Neural cell (in vitro differentiated cells): ENCODE data around the gene PDK1.

ENCODE experiments used
- EP300 ChIP-seq: fragments of 450-650 bp; conservative IDR thresholded peaks from 2 replicates; pipeline ENCODE4 v1.6.1; 2014; ENCODE audit warnings: antibody characterized with exemption, mild to moderate bottlenecking, moderate library complexity; ENCODE audit not compliant: poor library complexity, severe bottlenecking
- EZH2 ChIP-seq: fragments of 200-600, 300-800 bp; shearing (Covaris generic), sonication (generic); IDR thresholded peaks from 2 replicates; pipeline ENCODE4 v1.6.1; 2014; ENCODE audit warnings: antibody characterized with exemption, low read length, borderline replicate concordance, mild to moderate bottlenecking; ENCODE audit not compliant: insufficient read depth, poor library complexity, severe bottlenecking
- TF ChIP-seq, protein P1 (sequence below): fragments of 450-650 bp; IDR thresholded peaks from 2 replicates; pipeline ENCODE4 v1.5.1; 2014; ENCODE audit warnings: antibody characterized with exemption, mild to moderate bottlenecking, moderate library complexity; ENCODE audit not compliant: poor library complexity, severe bottlenecking

DNA sequence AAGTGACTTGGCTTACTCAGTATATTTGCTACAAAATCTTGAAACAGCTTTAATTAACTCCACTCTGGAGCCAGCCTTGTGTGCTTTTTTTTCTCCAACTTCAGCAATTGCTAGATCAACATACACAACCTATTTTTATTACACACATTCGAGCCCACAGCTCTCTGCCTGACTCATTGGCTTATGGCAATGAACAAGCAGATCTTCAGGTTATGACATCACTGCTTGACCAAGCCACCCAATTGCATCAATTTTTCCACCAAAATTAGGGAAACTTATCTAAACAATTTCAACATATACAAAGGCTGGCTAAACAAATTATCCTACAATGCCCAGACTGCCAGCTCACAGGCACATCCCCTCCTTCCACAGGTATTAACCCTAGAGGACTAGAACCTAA lies 39.6 kb upstream of the PDK1 start:
- TF ChIP-seq, protein P1, sequence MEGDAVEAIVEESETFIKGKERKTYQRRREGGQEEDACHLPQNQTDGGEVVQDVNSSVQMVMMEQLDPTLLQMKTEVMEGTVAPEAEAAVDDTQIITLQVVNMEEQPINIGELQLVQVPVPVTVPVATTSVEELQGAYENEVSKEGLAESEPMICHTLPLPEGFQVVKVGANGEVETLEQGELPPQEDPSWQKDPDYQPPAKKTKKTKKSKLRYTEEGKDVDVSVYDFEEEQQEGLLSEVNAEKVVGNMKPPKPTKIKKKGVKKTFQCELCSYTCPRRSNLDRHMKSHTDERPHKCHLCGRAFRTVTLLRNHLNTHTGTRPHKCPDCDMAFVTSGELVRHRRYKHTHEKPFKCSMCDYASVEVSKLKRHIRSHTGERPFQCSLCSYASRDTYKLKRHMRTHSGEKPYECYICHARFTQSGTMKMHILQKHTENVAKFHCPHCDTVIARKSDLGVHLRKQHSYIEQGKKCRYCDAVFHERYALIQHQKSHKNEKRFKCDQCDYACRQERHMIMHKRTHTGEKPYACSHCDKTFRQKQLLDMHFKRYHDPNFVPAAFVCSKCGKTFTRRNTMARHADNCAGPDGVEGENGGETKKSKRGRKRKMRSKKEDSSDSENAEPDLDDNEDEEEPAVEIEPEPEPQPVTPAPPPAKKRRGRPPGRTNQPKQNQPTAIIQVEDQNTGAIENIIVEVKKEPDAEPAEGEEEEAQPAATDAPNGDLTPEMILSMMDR = no peak
- TF ChIP-seq EP300 = no peak
- no peak for TF ChIP-seq EZH2
